Gastroesophageal sphincter (tissue), 3 donors: Measurements from ENCODE around the gene RABGAP1.

ENCODE experiments used
- CTCF ChIP-seq, 4 experiments: fragments of 200-600 bp in 2 of 4; fragments of 450-650 bp in 2 of 4; sonication (generic) in 1 of 4; IDR thresholded peaks; one replicate each; pipeline ENCODE4 v1.5.1; 2017 to 2019; ENCODE audit warnings: antibody characterized with exemption in 4 of 4, mild to moderate bottlenecking in 2 of 4, moderate library complexity in 2 of 4
- EP300 ChIP-seq: sonication (generic); formaldehyde crosslinking; IDR thresholded peaks from one replicate; pipeline ENCODE4 v1.6.1; 2017; ENCODE audit warnings: antibody characterized with exemption, mild to moderate bottlenecking
- POLR2A ChIP-seq, 2 donors: fragments of 450-650 bp; IDR thresholded peaks; one replicate each; pipeline ENCODE4 v1.6.1; 2017; ENCODE audit warnings: antibody characterized with exemption in 2 of 2, mild to moderate bottlenecking in 2 of 2, moderate library complexity in 1 of 2

GRCh38 chr9:123058834-123059233 lies 118.0 kb downstream of the RABGAP1 start:
- no peak for TF ChIP-seq CTCF (IDR thresholded peaks at IDR 0.05)
- no peak for TF ChIP-seq POLR2A (IDR thresholded peaks at IDR 0.05)
- TF ChIP-seq EP300: no peak
